GM19397 (cell line): ENCODE data around the gene ZC3H13.

Experiments
- ATAC-seq: cut with Tn5 transposase; IDR thresholded peaks from one replicate; pipeline ENCODE4 v1.9.1; 2021; ENCODE audit warnings: mild to moderate bottlenecking, moderate library complexity; ENCODE audit not compliant: unreplicated experiment

The ZC3H13 gene

DNA sequence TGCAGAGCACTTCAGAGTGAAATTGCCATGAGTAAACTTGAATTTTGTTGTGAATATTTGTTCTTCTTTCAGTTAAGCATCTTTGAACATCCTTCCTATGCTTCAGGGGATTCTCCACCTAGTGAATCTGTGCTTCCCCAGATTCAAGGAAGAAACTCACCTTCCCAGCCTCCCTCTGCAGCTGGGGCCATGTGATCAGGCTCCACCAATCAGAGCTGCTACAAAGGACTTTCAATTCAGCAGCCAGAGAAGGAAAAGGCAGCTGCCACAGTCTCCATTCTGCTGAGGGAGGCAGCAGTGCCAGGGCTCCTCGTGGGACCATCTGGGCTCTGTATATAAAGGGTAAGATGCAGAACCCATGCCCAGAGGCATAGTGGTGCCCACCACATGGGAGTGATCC, 111.3 kb downstream of the ZC3H13 start:
- no peak for ATAC-seq

DNA sequence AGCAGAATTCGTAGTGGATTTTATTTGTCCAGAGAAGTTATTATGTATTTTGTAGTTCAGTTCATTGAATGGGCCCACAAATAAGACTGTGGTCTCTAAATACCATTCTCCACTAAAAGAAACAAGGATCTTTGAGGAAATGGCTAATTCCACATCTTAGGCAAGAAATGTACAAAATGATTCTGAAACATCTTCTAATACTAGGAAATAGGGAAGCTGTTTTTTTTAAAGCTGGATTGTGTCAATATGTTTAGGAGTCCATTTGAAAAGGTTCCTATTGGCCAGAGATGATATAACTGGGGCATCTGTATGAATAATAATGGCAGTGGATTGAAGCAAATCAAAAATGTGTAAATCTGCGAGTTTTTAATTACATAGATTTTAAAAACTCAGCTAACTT, 112.5 kb downstream of the ZC3H13 start:
- ATAC-seq: no peak

DNA sequence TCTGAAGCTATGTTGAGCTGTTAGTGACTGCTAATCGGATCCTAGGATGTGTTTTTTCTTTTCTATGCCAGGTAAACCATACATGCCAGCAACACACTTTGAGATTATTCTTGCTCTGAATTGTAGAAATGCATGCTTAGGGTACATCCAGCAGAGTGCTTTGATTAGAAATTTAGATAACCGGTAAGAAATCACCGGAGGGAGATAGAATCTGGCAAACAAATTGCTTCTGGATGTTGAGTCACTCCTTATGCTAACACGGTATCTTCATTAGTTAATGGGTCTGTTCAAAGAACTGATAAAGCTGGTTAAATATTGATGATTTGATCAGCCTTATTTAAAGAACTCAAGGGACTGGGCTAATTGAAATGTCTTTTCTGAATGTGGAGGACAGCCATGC, 115.9 kb downstream of the ZC3H13 start:
- ATAC-seq: no peak

DNA sequence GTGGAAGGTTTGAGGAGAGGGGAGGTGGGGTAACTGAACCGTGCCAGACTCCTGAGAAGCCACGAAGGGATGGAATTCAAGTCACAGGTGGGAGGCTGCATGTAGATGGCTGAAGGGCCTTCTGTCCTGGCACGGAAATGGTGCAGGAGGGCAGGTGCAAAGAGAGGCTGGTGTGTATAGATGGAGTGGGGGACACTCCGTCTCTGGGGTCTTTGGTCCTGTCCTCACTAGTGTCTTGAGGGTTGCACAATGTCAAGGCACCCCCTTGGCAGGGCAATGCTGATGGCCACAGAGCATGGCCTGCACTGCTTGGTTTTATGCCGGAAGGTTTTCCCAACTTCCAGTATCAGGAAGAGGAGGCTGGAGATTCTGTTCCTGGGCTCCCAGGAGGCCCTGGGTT, 118.3 kb downstream of the ZC3H13 start:
- no peak for ATAC-seq

DNA sequence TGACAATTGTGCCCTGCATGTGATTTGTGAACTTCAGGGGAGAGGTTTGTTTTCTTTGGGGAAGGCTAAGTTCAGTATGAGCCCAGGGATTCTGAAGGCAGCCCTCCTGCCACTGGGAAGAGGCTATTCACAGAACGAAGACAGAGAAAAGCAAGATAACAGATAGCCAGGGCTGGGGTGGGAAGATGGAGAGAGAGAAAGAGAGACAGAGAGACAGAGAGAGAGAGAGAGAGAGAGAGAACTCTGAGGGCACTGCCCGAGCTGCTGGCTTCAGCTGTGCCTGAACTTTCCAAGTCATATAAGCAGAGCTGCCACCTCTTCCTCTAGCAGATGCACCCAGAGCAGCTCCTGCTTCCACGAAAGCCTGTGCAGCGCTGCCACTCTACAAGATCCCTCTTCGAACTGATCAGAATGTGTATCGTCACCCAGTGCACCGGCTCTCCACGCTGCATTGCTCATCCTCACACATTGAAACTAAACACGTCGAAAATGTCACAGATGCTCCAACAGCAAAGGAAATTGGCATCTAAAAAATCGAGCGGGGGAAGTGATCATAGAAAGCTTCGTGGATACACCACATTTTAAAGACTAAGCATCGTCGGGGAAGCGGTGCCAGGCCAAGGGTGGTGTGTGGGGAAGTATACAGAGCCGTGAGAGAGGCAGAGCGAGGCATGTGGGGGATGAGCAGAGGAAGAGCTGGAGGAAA, 119.2 kb downstream of the ZC3H13 start:
- ATAC-seq: no peak

DNA sequence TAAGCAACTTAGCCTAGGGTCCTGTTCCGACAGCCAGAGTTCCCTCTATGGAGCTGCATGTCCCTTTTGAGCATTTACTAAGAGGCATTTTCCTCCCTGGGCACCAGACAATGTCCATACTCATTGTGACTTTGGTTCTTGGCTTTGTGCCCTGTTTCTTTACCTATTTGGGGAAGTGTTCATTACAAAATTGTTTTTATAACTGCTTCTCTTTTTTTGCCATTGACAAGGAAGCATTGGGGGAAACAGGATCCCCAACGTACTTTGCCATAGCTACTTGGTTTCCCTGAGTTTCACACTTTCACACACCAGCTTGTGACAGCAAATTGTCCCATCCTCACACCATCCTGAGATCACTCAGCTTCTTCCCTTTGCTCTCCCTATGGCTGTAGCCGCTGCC, 119.9 kb downstream of the ZC3H13 start:
- ATAC-seq: no peak

DNA sequence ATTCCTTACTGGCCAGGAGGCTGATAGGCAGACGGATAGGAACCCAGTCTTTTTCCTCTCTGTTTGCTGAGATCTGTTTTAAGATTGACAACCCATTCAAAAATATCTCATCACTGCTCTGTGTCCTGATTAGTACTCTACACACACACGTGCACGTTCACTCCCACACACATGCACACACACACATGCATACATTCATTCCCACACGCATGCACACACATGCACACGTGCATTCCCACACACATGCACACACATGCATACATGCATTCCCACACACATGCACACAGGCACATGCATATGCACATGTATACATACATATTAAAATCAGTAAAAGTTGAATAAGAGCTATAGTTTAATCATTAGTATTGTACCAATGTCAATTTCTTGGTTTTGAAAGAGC, 120.4 kb downstream of the ZC3H13 start:
- ATAC-seq: no peak

DNA sequence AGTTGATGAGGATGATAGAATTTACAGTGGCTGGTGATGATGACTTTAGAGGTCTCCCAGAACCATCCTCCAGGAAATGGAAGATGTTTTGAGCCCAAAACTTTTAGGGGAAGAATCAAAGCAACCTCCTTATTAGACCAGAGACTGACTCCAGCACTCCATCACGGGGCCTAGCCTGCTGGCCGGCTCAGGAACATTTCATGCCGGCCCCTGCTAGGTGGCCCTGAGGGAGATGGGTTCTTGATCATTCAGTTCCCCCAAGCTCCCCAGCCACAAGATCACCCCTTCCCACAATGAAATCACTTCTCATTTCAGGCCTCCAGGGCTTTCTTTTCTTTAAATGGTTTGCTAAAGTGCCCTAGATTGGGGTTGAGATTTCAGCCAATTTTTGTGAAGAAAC, 121.3 kb downstream of the ZC3H13 start:
- no peak for ATAC-seq

DNA sequence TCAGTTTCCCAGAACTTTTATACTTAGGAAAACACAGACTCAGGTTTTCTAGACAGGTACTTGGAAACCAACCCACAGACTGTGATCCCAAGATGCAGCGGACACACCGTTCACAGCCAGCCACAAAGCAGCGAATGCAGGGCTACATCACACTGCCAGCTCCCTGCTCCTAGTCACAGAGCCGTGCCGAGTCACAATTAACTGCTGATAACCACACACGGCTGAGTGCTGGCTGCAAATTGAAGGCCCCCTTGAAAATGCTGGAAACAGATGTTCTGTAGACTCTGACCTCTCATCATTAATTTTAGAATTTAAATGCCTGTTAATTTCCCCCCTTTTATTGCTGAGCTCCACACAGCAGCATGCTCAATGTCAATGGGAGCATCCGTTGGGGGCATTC, 122.4 kb downstream of the ZC3H13 start:
- ATAC-seq: no peak

DNA sequence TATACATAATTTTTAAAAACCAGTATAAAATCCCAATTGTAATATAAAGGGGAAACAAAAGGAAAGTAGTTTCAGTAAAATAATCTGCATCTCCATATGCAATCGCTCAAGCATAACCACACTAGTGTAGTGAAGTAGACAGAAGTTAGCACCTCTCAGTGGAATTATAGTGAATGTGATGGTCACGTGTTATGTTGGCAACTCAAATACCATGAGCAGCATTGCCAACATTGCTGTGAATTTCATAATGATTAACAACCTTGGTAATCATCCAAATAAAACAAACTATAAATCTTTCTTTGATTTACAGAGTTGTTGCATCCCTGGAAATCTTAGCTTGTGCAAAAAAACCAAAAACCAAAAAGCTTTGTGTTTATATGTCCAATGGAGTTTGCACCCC, 123.7 kb downstream of the ZC3H13 start:
- ATAC-seq: no peak

DNA sequence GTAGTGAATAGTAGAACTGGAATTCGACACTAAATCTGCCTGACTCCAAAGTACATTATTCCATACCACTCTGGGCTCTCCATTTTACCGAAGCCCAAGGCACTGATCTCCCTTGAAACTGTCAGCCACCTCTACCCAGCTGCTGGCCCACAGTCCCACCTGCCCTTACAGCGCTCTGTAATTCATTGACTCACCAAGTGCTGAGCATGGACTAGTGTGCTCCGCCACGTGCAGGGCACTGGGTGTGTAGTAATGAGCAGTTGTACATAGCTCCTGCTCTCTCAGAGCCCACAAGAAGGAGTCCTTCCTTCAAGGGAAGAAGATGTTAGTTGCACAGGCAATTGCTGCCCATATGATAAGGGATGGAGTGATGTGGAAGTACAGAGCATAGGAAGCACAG, 124.4 kb downstream of the ZC3H13 start:
- ATAC-seq: no peak

DNA sequence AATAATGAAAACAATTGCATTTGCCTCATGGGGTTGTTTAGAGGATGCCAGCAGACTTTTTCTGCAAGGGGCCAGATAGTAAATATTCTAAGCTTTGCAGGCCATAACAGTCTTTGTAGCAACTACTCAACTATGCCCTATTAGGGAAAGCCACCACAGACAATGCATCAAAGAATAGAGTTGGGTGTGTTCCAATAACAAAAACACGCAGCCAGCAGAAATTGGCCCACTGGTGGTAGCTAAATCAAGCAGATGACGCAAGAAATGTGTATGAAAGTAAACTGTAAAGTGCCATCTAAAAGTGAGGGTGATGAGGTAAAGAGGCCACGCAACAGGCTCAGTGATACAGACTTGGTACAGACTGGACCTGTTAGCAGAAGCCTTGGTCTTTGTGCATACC, 125.8 kb downstream of the ZC3H13 start:
- no peak for ATAC-seq

DNA sequence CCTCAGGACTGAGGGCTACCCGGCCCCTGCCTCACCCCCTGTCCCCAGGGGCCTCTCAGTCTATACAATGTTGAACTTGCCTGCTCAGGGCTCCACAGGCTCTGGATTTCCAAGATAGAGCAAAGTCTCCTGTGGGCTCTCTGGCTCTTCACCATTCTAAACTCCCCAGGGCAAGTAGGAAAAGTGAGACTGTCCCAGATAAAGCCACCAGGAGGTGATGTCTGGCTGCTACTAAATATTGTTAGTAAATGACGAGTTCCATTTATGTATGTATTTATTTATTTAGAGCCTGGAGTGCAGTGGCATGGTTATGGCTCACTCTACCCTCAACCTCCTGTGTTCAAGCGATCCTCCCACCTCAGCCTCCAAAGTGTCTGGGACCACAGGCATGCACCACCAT, 127.4 kb downstream of the ZC3H13 start:
- no peak for ATAC-seq

DNA sequence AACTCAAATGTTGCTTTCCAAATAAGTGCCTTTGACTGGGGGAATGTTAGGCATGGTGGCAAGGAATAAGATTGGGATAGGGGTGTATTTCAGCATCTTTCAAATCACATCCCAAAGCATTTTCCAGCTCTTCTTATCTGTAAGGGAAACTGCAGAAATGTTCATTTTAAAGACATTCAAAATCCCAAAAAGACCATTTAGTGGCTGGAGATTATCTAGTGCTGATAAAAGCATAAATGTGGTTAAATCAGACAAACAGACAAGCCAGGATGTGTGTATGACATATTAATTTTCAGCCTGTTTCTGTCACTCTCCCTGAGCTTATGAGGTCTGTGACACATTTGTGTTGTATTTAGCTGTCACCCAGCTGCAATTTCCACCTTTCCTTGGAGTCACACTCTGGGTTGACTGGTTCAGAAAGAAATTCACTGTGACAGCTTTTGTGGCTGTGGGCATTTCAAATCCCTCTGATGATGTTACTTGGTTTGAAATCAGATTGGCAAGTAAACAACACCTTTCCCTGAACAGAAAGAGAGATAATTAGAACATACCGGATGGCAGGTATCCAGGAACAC, 131.3 kb downstream of the ZC3H13 start:
- ATAC-seq: no peak

DNA sequence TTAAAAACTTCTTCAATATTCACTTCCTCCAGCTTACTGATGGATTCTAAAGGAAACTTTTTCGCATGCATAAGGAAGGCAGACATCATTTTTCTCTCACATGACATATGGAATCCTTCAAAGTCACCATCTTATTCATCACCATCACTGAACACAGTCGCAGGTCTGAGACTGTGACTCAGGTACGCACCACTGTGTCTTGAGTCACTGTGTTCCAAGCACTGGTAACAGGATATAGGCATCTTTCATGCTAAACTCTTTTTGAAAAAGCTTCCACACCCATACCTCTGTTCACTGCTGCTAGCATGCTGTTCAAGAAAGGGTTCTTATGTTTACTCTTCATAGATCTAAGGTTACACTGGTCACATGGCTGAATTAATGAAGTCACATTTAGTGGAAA, 133.9 kb downstream of the ZC3H13 start:
- no peak for ATAC-seq

DNA sequence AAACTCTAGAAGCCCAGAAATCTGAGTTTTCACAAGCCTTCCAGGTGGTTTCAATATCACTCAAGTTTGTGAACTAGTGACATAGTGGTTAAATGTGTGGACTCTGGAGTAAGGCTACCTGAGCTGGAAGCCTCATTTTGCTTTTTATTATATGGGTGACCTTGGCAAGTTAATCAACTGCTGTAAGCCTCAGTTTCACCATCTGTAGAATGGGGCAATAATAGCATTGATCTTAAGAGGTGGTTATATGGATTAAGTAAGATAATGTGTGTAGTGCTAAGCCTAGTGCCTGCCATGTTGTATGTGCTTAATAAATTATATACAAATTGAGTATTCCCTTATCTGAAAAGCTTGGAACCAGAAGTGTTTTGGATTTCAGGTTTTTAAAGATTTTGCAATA, 135.5 kb downstream of the ZC3H13 start:
- ATAC-seq: no peak

DNA sequence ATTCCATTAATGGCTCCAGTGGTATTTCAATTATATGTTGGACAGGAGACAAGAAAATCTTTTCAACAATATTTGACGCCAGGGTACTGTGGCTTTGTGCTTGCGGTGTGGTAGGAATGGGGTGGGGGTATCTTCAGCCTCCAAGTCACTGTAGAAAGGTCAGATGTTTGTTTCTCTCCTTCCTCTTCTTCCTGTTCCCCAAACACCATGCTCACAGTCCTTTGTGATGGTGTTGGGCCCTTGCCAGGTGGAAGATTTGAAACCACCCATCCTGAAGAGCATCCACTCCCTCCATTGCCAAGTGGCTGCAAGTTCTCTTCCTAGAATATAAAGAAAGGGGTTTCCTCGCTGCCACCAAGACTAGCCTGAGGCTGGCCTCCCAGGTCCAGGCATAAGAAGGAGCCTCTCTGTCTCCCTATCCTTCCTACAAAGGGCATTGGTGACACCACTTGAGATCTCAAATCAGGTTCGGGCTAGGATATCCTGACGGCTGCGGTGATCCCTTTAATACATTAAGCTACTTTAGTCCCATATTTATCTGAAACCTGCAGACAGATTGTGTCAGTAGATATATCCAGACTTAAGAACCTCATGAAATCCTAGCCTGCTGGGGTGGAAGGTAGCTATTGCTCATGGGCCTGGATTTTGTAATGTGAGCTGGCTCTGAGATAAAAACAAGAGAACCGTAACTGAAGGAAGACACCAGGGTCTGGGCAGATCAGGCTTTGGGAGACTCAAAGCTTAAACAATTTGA, 136.7 kb downstream of the ZC3H13 start:
- no peak for ATAC-seq

DNA sequence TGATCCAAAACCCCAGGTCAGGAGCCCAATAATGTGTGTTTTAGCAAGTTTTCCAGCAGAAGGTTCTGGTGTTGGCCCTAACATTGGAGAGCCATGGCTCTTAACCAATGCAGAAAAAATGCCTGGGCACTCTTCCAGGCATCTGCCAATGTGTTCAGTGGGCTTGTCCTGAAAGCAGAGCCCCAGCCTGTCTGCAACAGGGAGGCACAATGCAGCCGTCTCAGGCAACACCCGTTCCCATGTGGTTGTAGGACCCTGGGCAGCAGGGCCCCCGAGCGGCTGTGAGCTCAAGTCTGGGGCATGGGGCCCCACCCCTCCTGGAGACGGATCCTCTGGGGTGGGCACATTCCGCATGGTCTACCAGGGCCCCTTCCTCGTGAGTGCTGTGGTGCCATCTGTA, 142.9 kb downstream of the ZC3H13 start:
- no peak for ATAC-seq

DNA sequence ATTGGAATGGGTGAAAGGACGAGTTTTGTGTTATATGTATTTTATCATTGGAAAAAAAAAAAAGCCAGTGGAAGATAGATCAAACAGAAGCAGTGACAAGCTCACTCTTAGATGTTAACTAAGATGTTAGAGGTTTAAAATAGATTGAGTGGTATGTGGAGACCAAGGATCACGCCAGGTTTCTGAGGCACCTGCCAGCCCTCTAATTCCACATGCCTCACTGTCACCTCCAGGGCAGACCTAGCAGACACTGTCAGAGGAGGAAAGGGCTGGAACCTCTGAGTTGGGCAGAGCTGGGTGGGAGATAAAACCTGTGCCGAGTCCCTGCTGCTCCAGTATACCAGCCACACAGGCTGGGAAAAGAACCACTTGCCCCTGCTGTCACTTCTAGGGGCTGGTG, 143.5 kb downstream of the ZC3H13 start:
- ATAC-seq: no peak

DNA sequence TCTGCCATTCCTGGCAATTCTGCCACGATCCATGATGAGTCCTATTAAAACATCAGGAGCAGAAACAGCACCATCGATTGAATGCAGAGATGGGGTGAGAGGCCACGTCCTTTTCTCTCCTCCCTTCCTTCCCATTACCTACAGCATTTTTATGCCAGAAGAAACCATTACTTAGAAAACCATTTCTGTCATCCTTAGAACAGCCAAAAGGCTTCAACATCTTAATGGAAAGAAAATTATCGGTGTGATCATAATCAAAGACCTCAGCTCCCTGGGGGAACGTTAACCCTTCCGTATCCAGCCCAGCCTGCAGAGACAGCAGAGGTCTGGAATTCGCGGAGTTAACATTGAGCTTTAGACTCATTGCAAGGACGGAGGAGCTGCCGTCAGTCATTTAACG, 145.0 kb downstream of the ZC3H13 start:
- ATAC-seq: no peak
